K562 (cell line): ENCODE measurements around the gene RNF123. TPM values are rescaled to one million over a fixed set of nuclear protein-coding genes. Genes with fewer than 3 reads are reported as not detected.

Experiments used
- BRD4 ChIP-seq: fragments of 200-600 bp; sonication (generic); IDR thresholded peaks from 2 replicates; pipeline ENCODE4 v1.6.1; 2017; ENCODE audit warnings: inconsistent platforms
- JUN ChIP-seq, 2 experiments: sonication (generic) in 1 of 2; formaldehyde crosslinking in 1 of 2; IDR thresholded peaks; 2 replicates each; pipeline versions ENCODE4 v1.6.1 to v1.8.0; 2012 to 2022; ENCODE audit warnings: borderline replicate concordance in 2 of 2, mild to moderate bottlenecking in 2 of 2, improper control_type of control experiment in 1 of 2, low read depth in 1 of 2, low read length in 1 of 2, missing genetic modification reagents in 1 of 2
- NCOR1 ChIP-seq: fragments of 450-650 bp; IDR thresholded peaks from 2 replicates; pipeline ENCODE4 v1.6.1; 2016; ENCODE audit warnings: mild to moderate bottlenecking, moderate library complexity
- TAF15 ChIP-seq: fragments of 200-400 bp; formaldehyde crosslinking; IDR thresholded peaks from 2 replicates; pipeline ENCODE4 v1.6.1; 2017; ENCODE audit warnings: mild to moderate bottlenecking, low read depth, low read length, moderate library complexity
- polyA plus RNA-seq, 8 experiments: library from polyadenylated mRNA; depleted of rRNA in 4 of 8; stranded (reverse) in 5 of 8; unstranded in 3 of 8; fragments of >200 nt; fragmentation: Nextera tagmentation in 2 of 8; fragmentation: Illumina TruSeq in 1 of 8; extraction: Ambion mirVana in 2 of 8; extraction: Trizol in 1 of 8; gene quantifications; 2 replicates each; pipeline versions ENCODE4 v1.2.1 to v1.2.3, GENCODE V29; 2011 to 2014; ENCODE audit warnings: inconsistent platforms in 1 of 8, missing spikeins in 1 of 8
- total RNA-seq, 7 experiments: library from RNA; depleted of rRNA in 6 of 7; stranded (reverse); fragments of >200 nt in 6 of 7; fragmentation: Illumina TruSeq in 2 of 7; extraction: Trizol in 2 of 7; gene quantifications; 2 replicates each; pipeline versions ENCODE4 v1.2.1 to v1.2.3, GENCODE V29; 2011 to 2021; ENCODE audit warnings: low replicate concordance in 1 of 7
- TF ChIP-seq, protein P1 (sequence below), 2 experiments: fragments of 450-650 bp; IDR thresholded peaks; 2 replicates each; pipeline ENCODE4 v1.6.1; 2018; ENCODE audit warnings: mild to moderate bottlenecking in 2 of 2, low read depth in 1 of 2; ENCODE audit not compliant: partially characterized antibody in 2 of 2
- TF ChIP-seq, protein P2 (sequence below), 2 experiments: fragments of 450-650 bp in 1 of 2; IDR thresholded peaks; 2 replicates each; pipeline ENCODE4 v1.6.1; 2011 to 2017; ENCODE audit warnings: low read depth in 2 of 2, antibody characterized with exemption in 1 of 2, borderline replicate concordance in 1 of 2, low read length in 1 of 2, mild to moderate bottlenecking in 1 of 2, mixed read lengths in 1 of 2; ENCODE audit not compliant: control insufficient read depth in 1 of 2

Gene RNF123
- total and polyA plus RNA-seq, 9 of the 15 experiments (the other 6 are each of a cell fraction or from before 2014, with no cell fraction given), result 8.7 to 53.1 (median 17.5) TPM

GRCh38 chr3:49702672-49703071, 13.3 kb downstream of the RNF123 start (continued):
- TF ChIP-seq, protein P1, sequence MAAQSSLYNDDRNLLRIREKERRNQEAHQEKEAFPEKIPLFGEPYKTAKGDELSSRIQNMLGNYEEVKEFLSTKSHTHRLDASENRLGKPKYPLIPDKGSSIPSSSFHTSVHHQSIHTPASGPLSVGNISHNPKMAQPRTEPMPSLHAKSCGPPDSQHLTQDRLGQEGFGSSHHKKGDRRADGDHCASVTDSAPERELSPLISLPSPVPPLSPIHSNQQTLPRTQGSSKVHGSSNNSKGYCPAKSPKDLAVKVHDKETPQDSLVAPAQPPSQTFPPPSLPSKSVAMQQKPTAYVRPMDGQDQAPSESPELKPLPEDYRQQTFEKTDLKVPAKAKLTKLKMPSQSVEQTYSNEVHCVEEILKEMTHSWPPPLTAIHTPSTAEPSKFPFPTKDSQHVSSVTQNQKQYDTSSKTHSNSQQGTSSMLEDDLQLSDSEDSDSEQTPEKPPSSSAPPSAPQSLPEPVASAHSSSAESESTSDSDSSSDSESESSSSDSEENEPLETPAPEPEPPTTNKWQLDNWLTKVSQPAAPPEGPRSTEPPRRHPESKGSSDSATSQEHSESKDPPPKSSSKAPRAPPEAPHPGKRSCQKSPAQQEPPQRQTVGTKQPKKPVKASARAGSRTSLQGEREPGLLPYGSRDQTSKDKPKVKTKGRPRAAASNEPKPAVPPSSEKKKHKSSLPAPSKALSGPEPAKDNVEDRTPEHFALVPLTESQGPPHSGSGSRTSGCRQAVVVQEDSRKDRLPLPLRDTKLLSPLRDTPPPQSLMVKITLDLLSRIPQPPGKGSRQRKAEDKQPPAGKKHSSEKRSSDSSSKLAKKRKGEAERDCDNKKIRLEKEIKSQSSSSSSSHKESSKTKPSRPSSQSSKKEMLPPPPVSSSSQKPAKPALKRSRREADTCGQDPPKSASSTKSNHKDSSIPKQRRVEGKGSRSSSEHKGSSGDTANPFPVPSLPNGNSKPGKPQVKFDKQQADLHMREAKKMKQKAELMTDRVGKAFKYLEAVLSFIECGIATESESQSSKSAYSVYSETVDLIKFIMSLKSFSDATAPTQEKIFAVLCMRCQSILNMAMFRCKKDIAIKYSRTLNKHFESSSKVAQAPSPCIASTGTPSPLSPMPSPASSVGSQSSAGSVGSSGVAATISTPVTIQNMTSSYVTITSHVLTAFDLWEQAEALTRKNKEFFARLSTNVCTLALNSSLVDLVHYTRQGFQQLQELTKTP (IDR thresholded peaks at IDR 0.05; ENCODE audit: low read depth in 1 of 2, partially characterized antibody in 2 of 2), result no peak
- TF ChIP-seq, protein P2, sequence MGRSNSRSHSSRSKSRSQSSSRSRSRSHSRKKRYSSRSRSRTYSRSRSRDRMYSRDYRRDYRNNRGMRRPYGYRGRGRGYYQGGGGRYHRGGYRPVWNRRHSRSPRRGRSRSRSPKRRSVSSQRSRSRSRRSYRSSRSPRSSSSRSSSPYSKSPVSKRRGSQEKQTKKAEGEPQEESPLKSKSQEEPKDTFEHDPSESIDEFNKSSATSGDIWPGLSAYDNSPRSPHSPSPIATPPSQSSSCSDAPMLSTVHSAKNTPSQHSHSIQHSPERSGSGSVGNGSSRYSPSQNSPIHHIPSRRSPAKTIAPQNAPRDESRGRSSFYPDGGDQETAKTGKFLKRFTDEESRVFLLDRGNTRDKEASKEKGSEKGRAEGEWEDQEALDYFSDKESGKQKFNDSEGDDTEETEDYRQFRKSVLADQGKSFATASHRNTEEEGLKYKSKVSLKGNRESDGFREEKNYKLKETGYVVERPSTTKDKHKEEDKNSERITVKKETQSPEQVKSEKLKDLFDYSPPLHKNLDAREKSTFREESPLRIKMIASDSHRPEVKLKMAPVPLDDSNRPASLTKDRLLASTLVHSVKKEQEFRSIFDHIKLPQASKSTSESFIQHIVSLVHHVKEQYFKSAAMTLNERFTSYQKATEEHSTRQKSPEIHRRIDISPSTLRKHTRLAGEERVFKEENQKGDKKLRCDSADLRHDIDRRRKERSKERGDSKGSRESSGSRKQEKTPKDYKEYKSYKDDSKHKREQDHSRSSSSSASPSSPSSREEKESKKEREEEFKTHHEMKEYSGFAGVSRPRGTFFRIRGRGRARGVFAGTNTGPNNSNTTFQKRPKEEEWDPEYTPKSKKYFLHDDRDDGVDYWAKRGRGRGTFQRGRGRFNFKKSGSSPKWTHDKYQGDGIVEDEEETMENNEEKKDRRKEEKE (IDR thresholded peaks at IDR 0.05; ENCODE audit: borderline replicate concordance in 1 of 2, control insufficient read depth in 1 of 2, low read depth in 2 of 2, low read length in 1 of 2), result no peak
- no peak for TF ChIP-seq NCOR1
- no peak for TF ChIP-seq JUN (IDR thresholded peaks at IDR 0.05; ENCODE audit: borderline replicate concordance, low read depth, low read length)
- TF ChIP-seq JUN (CRISPR knock-in tag; IDR thresholded peaks at IDR 0.05; ENCODE audit: borderline replicate concordance), result no peak
- TF ChIP-seq BRD4, result no peak
- TF ChIP-seq TAF15, result no peak
